Astrocyte of the spinal cord (primary cell): ENCODE measurements around the gene CHTF8.

Source experiments
- DNase-seq: peaks from one replicate; pipeline ENCODE4 v3.0.0; 2011; ENCODE audit warnings: low read depth, low spot score
- H3K4me3 ChIP-seq: 2 replicates; pipeline ENCODE4 v1.5.1; 2011; ENCODE audit warnings: low read depth, mild to moderate bottlenecking, low read length, moderate library complexity
- CTCF ChIP-seq: IDR thresholded peaks from 2 replicates; pipeline ENCODE4 v1.5.1; 2012; ENCODE audit warnings: low read depth, mild to moderate bottlenecking, low read length, inconsistent platforms
- in situ Hi-C: cut with HindIII; loops from 2 replicates; pipeline ENCODE4 v1.10.0; 2017; ENCODE audit warnings: low sequenced_read_pairs

Gene CHTF8

GRCh38 chr16:69132424-69133252, at the start of gene CHTF8, which contains the start of gene UTP4:
Gene CHTF8, minus strand, starts transcription at chr16:69132588. Its CDS starts 11,130 bp downstream, at chr16:69121458.
Gene UTP4, plus strand, starts transcription at chr16:69132649. Its CDS starts 811 bp downstream, at chr16:69133460.
- peak; percentile 79 for DNase-seq
- in situ Hi-C loops: no loop called here
- no peak for TF ChIP-seq CTCF
- H3K4me3 ChIP-seq: peak within 1 kb of the TSS; percentile 99

- no peak for TF ChIP-seq CTCF
- DNase-seq: no peak
- no peak overlapping the region for H3K4me3 ChIP-seq
- in situ Hi-C loops: no loop called here
These were observed 47.6 kb upstream of the CHTF8 start for GRCh38 chr16:69180011-69180338.

- DNase-seq: peak; percentile 81
- H3K4me3 ChIP-seq: no peak overlapping the region
These were observed 47.1 kb upstream of the CHTF8 start for GRCh38 chr16:69179328-69180010.

GRCh38 chr16:69176033-69176800, 43.8 kb upstream of the CHTF8 start:
- no peak overlapping the region for H3K4me3 ChIP-seq
- TF ChIP-seq CTCF: no peak
- peak; percentile 82 for DNase-seq
- in situ Hi-C loops: no loop called here

More at GRCh38 chr16:69179328-69180010, 47.1 kb upstream of the CHTF8 start:
- no peak for TF ChIP-seq CTCF
- in situ Hi-C loops: no loop called here

GRCh38 chr16:69171325-69172084, 39.1 kb upstream of the CHTF8 start:
- DNase-seq: no peak
- TF ChIP-seq CTCF: no peak
- in situ Hi-C loops: no loop called here
- H3K4me3 ChIP-seq: no peak overlapping the region
